Panc1 (cell line): ENCODE results near the gene PACSIN1. TPM values are rescaled to one million over a fixed set of nuclear protein-coding genes. Genes with fewer than 3 reads are reported as not detected.

Source experiments
- ATAC-seq: fragments of 200-7000 bp; cut with Tn5 transposase; 2 replicates; pipeline ENCODE4 v1.9.1; 2020; ENCODE audit warnings: mild to moderate bottlenecking, moderate library complexity
- BruUV-seq: library from RNA; stranded (reverse); fragments of 400-500 nt; replicated peaks from 2 replicates; lab custom pipeline; 2021; lab: Mats Ljungman, UMichigan
- CTCF ChIA-PET: fragments of 300-600 bp; sonication (Branson Sonifier 250); formaldehyde crosslinking; loops from one replicate; lab custom pipeline; 2022; ENCODE audit warnings: antibody characterized with exemption; lab: Charles Lee
- POLR2A ChIA-PET: fragments of 300-600 bp; sonication (Branson Sonifier 250); formaldehyde crosslinking; loops from one replicate; lab custom pipeline; 2022; ENCODE audit warnings: antibody characterized with exemption; lab: Charles Lee
- DNase-seq: peaks from one replicate; pipeline ENCODE4 v3.0.0-alpha.2; 2010; ENCODE audit warnings: low read depth, low spot score
- H3K27ac ChIP-seq: 2 replicates; pipeline ENCODE4 v1.5.1; 2011; ENCODE audit warnings: mild to moderate bottlenecking, low read length, inconsistent platforms
- H3K27me3 ChIP-seq: fragments of 200-500 bp; sonication (Bioruptor generic); 2 replicates; pipeline ENCODE4 v1.6.0; 2014; ENCODE audit warnings: low read length, inconsistent platforms; ENCODE audit not compliant: control insufficient read depth, insufficient read depth
- H3K36me3 ChIP-seq: fragments of 200-500 bp; sonication (Bioruptor generic); 2 replicates; pipeline ENCODE4 v1.5.1; 2014; ENCODE audit warnings: inconsistent platforms, mild to moderate bottlenecking, low read length, moderate library complexity; ENCODE audit not compliant: control insufficient read depth, insufficient read depth
- H3K4me1 ChIP-seq: 2 replicates; pipeline ENCODE4 v1.5.1; 2011; ENCODE audit warnings: inconsistent platforms, mild to moderate bottlenecking, low read length, moderate library complexity; ENCODE audit not compliant: control insufficient read depth, insufficient read depth
- H3K4me3 ChIP-seq, 2 experiments: 2 replicates each; pipeline ENCODE4 v1.5.1; 2011 to 2012; ENCODE audit warnings: low read depth in 2 of 2, low read length in 2 of 2, mild to moderate bottlenecking in 2 of 2, inconsistent platforms in 1 of 2, moderate library complexity in 1 of 2
- H3K9me3 ChIP-seq: fragments of 200-500 bp; sonication (Bioruptor generic); 2 replicates; pipeline ENCODE4 v1.5.1; 2014; ENCODE audit warnings: low read depth, mild to moderate bottlenecking, inconsistent platforms, low read length, moderate library complexity; ENCODE audit not compliant: control insufficient read depth, insufficient read depth
- CTCF ChIP-seq: fragments of 450-650 bp; IDR thresholded peaks from 2 replicates; pipeline ENCODE4 v1.5.1; 2017; ENCODE audit warnings: mild to moderate bottlenecking
- POLR2AphosphoS5 ChIP-seq: IDR thresholded peaks from 2 replicates; pipeline ENCODE4 v1.6.1; 2012; ENCODE audit warnings: mild to moderate bottlenecking, low read depth, low read length, moderate library complexity
- REST ChIP-seq, 2 experiments: IDR thresholded peaks; 2 replicates each; pipeline ENCODE4 v1.6.1; 2011 to 2012; ENCODE audit warnings: low read depth in 2 of 2, control low read depth in 1 of 2, low read length in 1 of 2, mild to moderate bottlenecking in 1 of 2, moderate library complexity in 1 of 2; ENCODE audit not compliant: insufficient read depth in 1 of 2
- SIN3A ChIP-seq: IDR thresholded peaks from 2 replicates; pipeline ENCODE4 v1.6.1; 2012; ENCODE audit warnings: low read depth, mild to moderate bottlenecking, low read length, moderate library complexity, borderline replicate concordance; ENCODE audit not compliant: insufficient read depth
- TCF7L2 ChIP-seq: IDR thresholded peaks from 2 replicates; pipeline ENCODE4 v1.6.1; 2011; ENCODE audit warnings: mild to moderate bottlenecking, low read depth, low read length, inconsistent platforms
- in situ Hi-C: cut with HindIII; loops from 2 replicates; pipeline ENCODE4 v1.10.0; 2016; ENCODE audit warnings: low sequenced_read_pairs, low pct_unique_long_range_greater_than_20kb
- intact Hi-C: fragments of 100-400 bp; cut with micrococcal nuclease; formaldehyde crosslinking; loops from one replicate; pipeline ENCODE4 v1.10.0; 2022; ENCODE audit not compliant: unreplicated experiment
- total RNA-seq: library from RNA; stranded (reverse); gene quantifications from one replicate; pipeline ENCODE4 v1.2.1, GENCODE V29; 2021; ENCODE audit not compliant: unreplicated experiment

Gene PACSIN1
- total RNA-seq, 1 experiment from 2014 or later, result 0.18 TPM

- ChIA-PET POLR2A (no interaction called here), CTCF (no interaction called here)
- Histone ChIP-seq H3K36me3 (no peaks in the 10 kb centered on the region), H3K27ac (no peak overlapping the region), H3K9me3 (no peaks in the 10 kb centered on the region), H3K4me1 (no peaks in the 10 kb centered on the region), H3K4me3 (no peak overlapping the region), H3K27me3 (no peaks in the 10 kb centered on the region)
- TF ChIP-seq CTCF (no peak), REST (IDR thresholded peaks at IDR 0.05; ENCODE audit: insufficient read depth in 1 of 2, low read depth in 2 of 2, low read length in 1 of 2) (no peak), SIN3A (no peak), TCF7L2 (no peak), POLR2AphosphoS5 (no peak)
- BruUV-seq, result no TSS peak
- DNase-seq (no peak), ATAC-seq (no peak)
- in situ Hi-C loops (no loop called here), intact Hi-C loops (no loop called here)
These were observed 55.0 kb downstream of the PACSIN1 start for GRCh38 chr6:34520645-34521462.

GRCh38 chr6:34521463-34522285, 55.8 kb downstream of the PACSIN1 start:
- no TSS peak for BruUV-seq
- DNase-seq, result no peak
- H3K9me3 ChIP-seq, result no peaks in the 10 kb centered on the region
- in situ Hi-C loops (no loop called here), intact Hi-C loops (no loop called here)
- H3K4me1 ChIP-seq, result peaks cover 2% of the 10 kb centered on the region; the same call in 1 of the 2 replicates
- ChIA-PET CTCF (interaction anchor here (1.0 kb wide), 1 partner anchor 62 kb away, joined by 3 read pairs; no protein-coding TSS in a partner anchor), POLR2A (no interaction called here)
- no peak overlapping the region for H3K4me3 ChIP-seq
- ATAC-seq, result no peak
- TF ChIP-seq POLR2AphosphoS5 (no peak), REST (IDR thresholded peaks at IDR 0.05; ENCODE audit: insufficient read depth in 1 of 2, low read depth in 2 of 2, low read length in 1 of 2) (no peak), TCF7L2 (no peak), CTCF (no peak), SIN3A (no peak)
- H3K36me3 ChIP-seq, result no peaks in the 10 kb centered on the region
- H3K27ac ChIP-seq, result no peak overlapping the region
- no peaks in the 10 kb centered on the region for H3K27me3 ChIP-seq
